ENCODE data around the gene RAB3IL1. TPM values are rescaled to one million over a fixed set of nuclear protein-coding genes. Genes with fewer than 3 reads are reported as not detected.

Gene RAB3IL1
- polyA plus RNA-seq, 12 donors = 18.2 to 32.1 (median 23.6) TPM; not detected in 1

- no peak for DNase-seq
Measured at GRCh38 chr11:61905067-61905696, 12.2 kb downstream of the RAB3IL1 start.

- DNase-seq = no peak
Measured at GRCh38 chr11:61904539-61905048, 12.8 kb downstream of the RAB3IL1 start.

- DNase-seq = no peak
Measured at GRCh38 chr11:61903845-61904244, 13.5 kb downstream of the RAB3IL1 start.

GRCh38 chr11:61902313-61902712 lies 15.1 kb downstream of the RAB3IL1 start:
- no peak for DNase-seq

- DNase-seq = no peak
Measured at GRCh38 chr11:61901397-61901796, 16.0 kb downstream of the RAB3IL1 start.

- no peak for DNase-seq
Measured at GRCh38 chr11:61900251-61900650, 17.1 kb downstream of the RAB3IL1 start.

- DNase-seq = peak; percentile 73
Measured at GRCh38 chr11:61899146-61899841, 18.1 kb downstream of the RAB3IL1 start.

- no peak for DNase-seq
Measured at GRCh38 chr11:61898247-61898582, 19.2 kb downstream of the RAB3IL1 start.

- peak; percentile 60 for DNase-seq
Measured at GRCh38 chr11:61897387-61898246, 19.7 kb downstream of the RAB3IL1 start.

- no peak for DNase-seq
Measured at GRCh38 chr11:61896665-61897386, 20.5 kb downstream of the RAB3IL1 start.

GRCh38 chr11:61895718-61896059 lies 21.7 kb downstream of the RAB3IL1 start:
- no peak for DNase-seq

GRCh38 chr11:61895046-61895717 lies 22.2 kb downstream of the RAB3IL1 start:
- DNase-seq = no peak

GRCh38 chr11:61893981-61894380 lies 23.4 kb downstream of the RAB3IL1 start:
- peak; percentile 80 for DNase-seq

GRCh38 chr11:61892085-61892370 lies 25.3 kb downstream of the RAB3IL1 start:
- DNase-seq = no peak

GRCh38 chr11:61891331-61892084 lies 25.9 kb downstream of the RAB3IL1 start, which contains the start of gene FADS3:
Gene FADS3, minus strand, starts transcription at chr11:61891545. Its CDS starts 164 bp downstream, at chr11:61891381.
- peak; percentile 66 for DNase-seq

GRCh38 chr11:61890529-61891330 lies 26.6 kb downstream of the RAB3IL1 start:
- no peak for DNase-seq

GRCh38 chr11:61889831-61890230 lies 27.5 kb downstream of the RAB3IL1 start:
- DNase-seq = no peak

- no peak for DNase-seq
Measured at GRCh38 chr11:61888590-61888989, 28.8 kb downstream of the RAB3IL1 start.

GRCh38 chr11:61887839-61888494 lies 29.4 kb downstream of the RAB3IL1 start:
- no peak for DNase-seq
